CD4-positive, alpha-beta T cell treated with Interleukin-15 for 1 hour (primary cell): ENCODE measurements around the gene PRELID2.

Experiments
- DNase-seq: peaks from one replicate; pipeline ENCODE4 v3.0.0-alpha.2; 2020

Gene PRELID2

GRCh38 chr5:145792840-145793239 lies 42.3 kb downstream of the PRELID2 start:
- DNase-seq, result no peak

GRCh38 chr5:145791866-145792265 lies 43.3 kb downstream of the PRELID2 start:
- no peak for DNase-seq

GRCh38 chr5:145787996-145788395 lies 47.1 kb downstream of the PRELID2 start:
- no peak for DNase-seq

GRCh38 chr5:145787507-145787906 lies 47.6 kb downstream of the PRELID2 start:
- no peak for DNase-seq

- DNase-seq, result no peak
These were observed 48.1 kb downstream of the PRELID2 start for GRCh38 chr5:145787001-145787400.

- no peak for DNase-seq
These were observed 54.2 kb downstream of the PRELID2 start for GRCh38 chr5:145780982-145781381.

- DNase-seq, result no peak
These were observed 56.8 kb downstream of the PRELID2 start for GRCh38 chr5:145778144-145778900.

- DNase-seq, result no peak
These were observed 57.6 kb downstream of the PRELID2 start for GRCh38 chr5:145777445-145778063.

GRCh38 chr5:145776886-145777285 lies 58.3 kb downstream of the PRELID2 start:
- no peak for DNase-seq

GRCh38 chr5:145775893-145776444 lies 59.2 kb downstream of the PRELID2 start:
- DNase-seq, result no peak

- DNase-seq, result no peak
These were observed 59.7 kb downstream of the PRELID2 start for GRCh38 chr5:145775411-145775810.

- no peak for DNase-seq
These were observed 60.7 kb downstream of the PRELID2 start for GRCh38 chr5:145774442-145774841.

- DNase-seq, result no peak
These were observed 62.7 kb downstream of the PRELID2 start for GRCh38 chr5:145772466-145772865.

- no peak for DNase-seq
These were observed 66.3 kb downstream of the PRELID2 start for GRCh38 chr5:145768863-145769262.

GRCh38 chr5:145764325-145764724 lies 70.8 kb downstream of the PRELID2 start:
- no peak for DNase-seq

GRCh38 chr5:145762833-145763232 lies 72.3 kb downstream of the PRELID2 start:
- DNase-seq, result no peak

- no peak for DNase-seq
These were observed 73.9 kb downstream of the PRELID2 start for GRCh38 chr5:145761254-145761653.

- no peak for DNase-seq
These were observed 74.5 kb downstream of the PRELID2 start for GRCh38 chr5:145760660-145761059.

- DNase-seq, result no peak
These were observed 82.2 kb downstream of the PRELID2 start for GRCh38 chr5:145752947-145753346.

- no peak for DNase-seq
These were observed 82.6 kb downstream of the PRELID2 start for GRCh38 chr5:145752534-145752933.

GRCh38 chr5:145750199-145750598 lies 84.9 kb downstream of the PRELID2 start:
- no peak for DNase-seq

GRCh38 chr5:145743396-145744061 lies 91.6 kb downstream of the PRELID2 start:
- DNase-seq, result no peak

- DNase-seq, result no peak
These were observed 95.3 kb downstream of the PRELID2 start for GRCh38 chr5:145739843-145740242.

- DNase-seq, result no peak
These were observed 96.9 kb downstream of the PRELID2 start for GRCh38 chr5:145738227-145738626.
